Astrocyte (in vitro differentiated cells and primary cell): ENCODE data around the gene IFRD2.

Experiments used
- EZH2 ChIP-seq: IDR thresholded peaks from 2 replicates; pipeline ENCODE4 v1.6.1; 2012; ENCODE audit warnings: mild to moderate bottlenecking, low read length, inconsistent platforms; ENCODE audit not compliant: insufficient read depth
- TF ChIP-seq, protein P1 (sequence below): IDR thresholded peaks from 2 replicates; pipeline ENCODE4 v1.5.1; 2011; ENCODE audit warnings: low read depth, mild to moderate bottlenecking, inconsistent platforms, low read length, moderate library complexity; ENCODE audit not compliant: insufficient read depth

- TF ChIP-seq, protein P1, sequence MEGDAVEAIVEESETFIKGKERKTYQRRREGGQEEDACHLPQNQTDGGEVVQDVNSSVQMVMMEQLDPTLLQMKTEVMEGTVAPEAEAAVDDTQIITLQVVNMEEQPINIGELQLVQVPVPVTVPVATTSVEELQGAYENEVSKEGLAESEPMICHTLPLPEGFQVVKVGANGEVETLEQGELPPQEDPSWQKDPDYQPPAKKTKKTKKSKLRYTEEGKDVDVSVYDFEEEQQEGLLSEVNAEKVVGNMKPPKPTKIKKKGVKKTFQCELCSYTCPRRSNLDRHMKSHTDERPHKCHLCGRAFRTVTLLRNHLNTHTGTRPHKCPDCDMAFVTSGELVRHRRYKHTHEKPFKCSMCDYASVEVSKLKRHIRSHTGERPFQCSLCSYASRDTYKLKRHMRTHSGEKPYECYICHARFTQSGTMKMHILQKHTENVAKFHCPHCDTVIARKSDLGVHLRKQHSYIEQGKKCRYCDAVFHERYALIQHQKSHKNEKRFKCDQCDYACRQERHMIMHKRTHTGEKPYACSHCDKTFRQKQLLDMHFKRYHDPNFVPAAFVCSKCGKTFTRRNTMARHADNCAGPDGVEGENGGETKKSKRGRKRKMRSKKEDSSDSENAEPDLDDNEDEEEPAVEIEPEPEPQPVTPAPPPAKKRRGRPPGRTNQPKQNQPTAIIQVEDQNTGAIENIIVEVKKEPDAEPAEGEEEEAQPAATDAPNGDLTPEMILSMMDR, result no peak
- TF ChIP-seq EZH2, result no peak
Observed at GRCh38 chr3:50273689-50274065, 18.6 kb downstream of the IFRD2 start.
